C4-2B (cell line): ENCODE results near the gene CNTN4.

Source experiments
- CTCF ChIP-seq: fragments of 450-650 bp; conservative IDR thresholded peaks from 2 replicates; pipeline ENCODE4 v1.5.1; 2017; ENCODE audit warnings: mild to moderate bottlenecking
- ZFX ChIP-seq: fragments of 450-650 bp; IDR thresholded peaks from 2 replicates; pipeline ENCODE4 v1.6.1; 2017

DNA sequence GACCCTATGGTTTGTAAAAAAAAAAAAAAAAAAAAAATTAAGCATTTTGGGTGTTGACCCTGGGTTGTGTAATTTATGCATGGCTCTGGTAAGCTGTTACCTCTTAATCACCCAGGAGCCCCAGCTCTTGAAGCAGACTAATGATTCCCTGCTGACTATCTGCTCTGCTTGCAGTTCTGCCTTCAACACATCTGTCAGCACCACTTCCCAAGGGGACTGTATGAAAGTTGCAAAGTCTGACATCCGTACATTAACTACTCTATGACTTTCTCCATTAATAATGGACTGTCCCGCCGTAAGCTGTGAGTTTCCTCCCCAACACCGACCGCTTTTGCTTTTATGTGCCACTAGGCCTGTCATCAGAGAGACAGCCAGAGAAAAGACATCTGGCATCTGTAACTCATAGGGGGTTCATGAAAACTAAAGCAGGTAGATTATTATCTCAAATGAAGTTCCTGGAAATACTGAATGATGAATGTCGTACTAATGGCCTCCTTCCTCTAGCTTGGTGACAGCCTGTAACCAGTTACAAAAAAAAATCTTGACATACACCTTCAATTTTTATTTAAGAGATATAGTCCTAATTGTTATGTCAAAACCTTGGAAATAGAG, 740.0 kb downstream of the CNTN4 start:
- TF ChIP-seq CTCF = no peak
- no peak for TF ChIP-seq ZFX
